Measurements from ENCODE around the gene RNF114.

The RNF114 gene

DNA sequence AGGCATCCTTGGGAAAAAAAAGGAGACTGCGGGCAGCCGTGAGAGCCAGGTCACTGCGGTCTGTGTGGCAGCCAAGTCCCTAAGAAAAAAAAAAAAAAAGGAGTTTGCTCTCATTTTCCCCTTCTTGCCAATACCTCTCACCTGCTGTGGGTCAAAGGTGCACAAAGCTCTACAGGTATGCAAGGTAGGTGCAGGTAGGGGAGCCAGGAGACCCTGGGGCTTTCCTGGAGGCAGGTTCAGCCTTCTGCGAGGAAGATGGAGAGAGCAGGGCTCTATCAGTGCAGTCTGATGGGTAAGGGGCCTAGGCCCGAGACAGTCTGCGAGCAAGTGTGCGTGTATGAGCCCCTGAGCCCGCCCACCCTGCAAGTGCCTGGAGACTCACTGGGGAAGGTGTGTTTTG, 34.3 kb downstream of the RNF114 start:
- TF ChIP-seq, protein P1, sequence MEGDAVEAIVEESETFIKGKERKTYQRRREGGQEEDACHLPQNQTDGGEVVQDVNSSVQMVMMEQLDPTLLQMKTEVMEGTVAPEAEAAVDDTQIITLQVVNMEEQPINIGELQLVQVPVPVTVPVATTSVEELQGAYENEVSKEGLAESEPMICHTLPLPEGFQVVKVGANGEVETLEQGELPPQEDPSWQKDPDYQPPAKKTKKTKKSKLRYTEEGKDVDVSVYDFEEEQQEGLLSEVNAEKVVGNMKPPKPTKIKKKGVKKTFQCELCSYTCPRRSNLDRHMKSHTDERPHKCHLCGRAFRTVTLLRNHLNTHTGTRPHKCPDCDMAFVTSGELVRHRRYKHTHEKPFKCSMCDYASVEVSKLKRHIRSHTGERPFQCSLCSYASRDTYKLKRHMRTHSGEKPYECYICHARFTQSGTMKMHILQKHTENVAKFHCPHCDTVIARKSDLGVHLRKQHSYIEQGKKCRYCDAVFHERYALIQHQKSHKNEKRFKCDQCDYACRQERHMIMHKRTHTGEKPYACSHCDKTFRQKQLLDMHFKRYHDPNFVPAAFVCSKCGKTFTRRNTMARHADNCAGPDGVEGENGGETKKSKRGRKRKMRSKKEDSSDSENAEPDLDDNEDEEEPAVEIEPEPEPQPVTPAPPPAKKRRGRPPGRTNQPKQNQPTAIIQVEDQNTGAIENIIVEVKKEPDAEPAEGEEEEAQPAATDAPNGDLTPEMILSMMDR (IDR thresholded peaks at IDR 0.05) = no peak

DNA sequence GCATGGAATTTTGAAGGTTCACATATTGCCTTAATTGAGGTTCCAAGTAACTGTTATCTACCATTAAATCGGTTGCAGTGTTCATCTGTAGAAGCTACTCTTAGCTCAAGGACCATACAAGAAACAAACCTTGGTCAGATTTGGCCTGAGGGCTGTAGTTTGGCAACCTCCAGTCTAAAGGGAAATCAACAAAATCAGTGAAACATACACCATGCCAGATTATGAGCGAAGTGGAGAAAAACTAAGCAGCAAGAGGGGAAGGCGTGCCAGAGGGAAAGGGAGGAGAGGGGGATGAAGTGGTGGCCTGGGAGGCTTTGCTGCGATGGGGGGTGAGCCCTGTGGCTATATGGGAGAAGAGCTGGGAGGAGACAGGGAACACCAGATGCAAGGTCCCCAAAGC, 37.8 kb downstream of the RNF114 start:
- TF ChIP-seq, protein P1 (IDR thresholded peaks at IDR 0.05) = no peak

DNA sequence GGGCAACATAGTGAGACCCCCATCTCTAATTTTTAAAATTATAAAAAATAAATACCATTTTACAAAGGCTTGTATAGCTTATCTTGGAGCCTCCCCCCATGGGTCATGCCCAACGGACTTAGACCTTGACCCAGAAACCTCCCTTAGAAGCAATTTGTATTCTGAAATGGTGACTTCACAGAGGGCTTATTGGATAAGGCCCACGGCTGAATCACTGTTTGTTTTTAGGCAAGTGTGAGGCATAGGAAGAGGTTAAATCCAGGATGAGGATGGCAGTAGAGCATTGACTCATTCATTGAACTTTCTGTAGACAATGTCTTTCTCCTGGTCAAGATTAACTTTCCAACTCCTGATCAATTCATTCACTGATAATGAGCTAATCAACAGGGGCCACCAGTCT, 40.3 kb downstream of the RNF114 start:
- TF ChIP-seq, protein P1 (IDR thresholded peaks at IDR 0.05) = no peak

DNA sequence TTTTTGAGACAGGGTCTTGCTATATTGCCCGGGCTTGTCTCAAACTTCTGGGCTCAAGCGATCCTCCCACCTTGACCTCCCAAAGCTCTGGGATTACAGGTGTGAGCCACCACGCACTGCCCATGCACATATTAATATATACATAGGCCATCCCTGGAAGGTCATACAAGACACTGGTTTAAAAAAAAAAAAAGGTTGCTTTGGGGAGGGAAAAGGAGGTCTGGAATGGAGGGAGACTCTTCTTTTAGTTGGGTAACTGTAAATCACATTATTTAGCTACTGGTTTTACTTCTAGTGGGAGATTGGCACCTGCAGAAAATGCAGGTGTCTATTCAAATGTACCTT, 42.5 kb downstream of the RNF114 start:
- TF ChIP-seq, protein P1 (IDR thresholded peaks at IDR 0.05) = no peak

DNA sequence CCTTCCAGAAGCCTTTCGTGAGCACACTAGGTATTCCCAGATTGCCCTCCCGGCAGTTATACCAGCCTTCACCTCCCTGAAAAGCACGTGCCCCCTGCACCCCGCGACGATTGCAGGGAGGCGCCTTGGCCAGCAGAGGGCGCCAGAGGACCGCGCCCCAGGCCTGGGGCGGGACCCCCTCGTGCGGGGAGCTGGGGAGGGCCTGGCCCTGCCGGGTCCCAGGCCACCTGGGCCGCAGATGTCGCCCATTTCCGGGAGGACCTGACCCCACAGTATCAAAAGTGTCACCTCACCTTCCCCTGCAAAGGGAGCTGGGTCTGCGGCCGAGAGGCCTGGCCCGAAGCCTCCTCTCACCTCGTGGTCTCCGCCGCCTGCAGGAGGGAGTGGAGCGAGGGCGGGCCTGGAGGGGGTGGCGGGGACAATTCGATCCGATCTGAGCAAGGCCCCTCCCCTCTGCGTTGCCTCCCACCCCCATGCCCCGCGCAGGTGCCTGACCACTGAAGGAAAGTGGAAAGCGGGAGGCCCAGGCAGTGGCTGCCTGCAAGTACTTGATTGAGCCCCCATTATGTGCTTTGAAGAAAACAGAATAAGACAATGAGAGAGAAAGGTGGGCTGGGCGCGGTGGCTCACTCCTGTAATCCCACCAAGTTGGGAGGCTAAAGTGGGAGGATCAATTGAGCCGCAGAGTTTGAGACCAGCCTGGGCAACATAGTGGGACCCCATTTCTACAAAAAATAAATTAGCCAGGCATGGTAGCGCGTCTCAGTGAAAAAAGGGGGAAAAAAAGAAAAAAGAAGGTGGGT, 43.0 kb downstream of the RNF114 start:
- TF ChIP-seq, protein P1 (IDR thresholded peaks at IDR 0.05) = peak; percentile 99

DNA sequence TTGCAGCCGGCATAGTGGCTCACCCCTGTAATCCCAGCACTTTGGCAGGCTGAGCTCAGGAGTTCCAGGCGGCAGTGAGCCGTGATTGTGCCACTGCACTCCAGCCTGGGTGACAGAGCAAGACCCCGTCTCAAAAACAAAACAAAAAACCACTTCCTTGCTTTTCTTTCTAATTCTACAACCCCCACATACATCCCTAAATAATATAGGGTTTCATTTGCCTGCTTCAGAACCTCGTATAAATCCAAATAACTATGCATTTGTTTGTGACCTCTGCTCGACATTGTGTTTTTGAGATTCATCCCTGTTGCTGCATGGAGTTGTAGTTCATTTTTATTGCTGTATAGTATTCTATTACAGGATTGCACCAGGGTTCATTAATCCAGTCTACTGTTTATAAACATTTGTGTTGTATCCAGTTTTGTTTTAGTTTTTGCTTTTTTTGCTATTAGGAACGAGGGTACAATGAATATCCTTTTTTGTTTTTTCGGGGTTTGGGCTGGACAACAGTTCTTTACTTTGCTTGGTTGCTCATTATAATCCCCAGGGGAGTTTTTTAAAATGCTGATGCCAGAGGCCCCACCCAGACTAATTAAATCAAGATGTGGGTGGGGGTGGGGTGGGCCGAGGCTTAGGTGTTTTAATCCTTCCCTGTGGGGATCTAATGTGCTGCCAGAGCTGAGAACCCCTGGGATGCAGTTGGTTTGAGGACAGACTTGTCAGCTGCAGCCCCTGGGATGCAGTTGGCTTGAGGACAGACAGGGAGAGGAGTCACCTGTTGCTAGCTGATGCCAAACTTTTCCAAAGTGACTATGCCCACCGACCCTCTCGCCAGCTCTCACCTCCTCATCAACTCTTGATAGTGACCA, 44.2 kb downstream of the RNF114 start:
- TF ChIP-seq, protein P1 (IDR thresholded peaks at IDR 0.05) = no peak

DNA sequence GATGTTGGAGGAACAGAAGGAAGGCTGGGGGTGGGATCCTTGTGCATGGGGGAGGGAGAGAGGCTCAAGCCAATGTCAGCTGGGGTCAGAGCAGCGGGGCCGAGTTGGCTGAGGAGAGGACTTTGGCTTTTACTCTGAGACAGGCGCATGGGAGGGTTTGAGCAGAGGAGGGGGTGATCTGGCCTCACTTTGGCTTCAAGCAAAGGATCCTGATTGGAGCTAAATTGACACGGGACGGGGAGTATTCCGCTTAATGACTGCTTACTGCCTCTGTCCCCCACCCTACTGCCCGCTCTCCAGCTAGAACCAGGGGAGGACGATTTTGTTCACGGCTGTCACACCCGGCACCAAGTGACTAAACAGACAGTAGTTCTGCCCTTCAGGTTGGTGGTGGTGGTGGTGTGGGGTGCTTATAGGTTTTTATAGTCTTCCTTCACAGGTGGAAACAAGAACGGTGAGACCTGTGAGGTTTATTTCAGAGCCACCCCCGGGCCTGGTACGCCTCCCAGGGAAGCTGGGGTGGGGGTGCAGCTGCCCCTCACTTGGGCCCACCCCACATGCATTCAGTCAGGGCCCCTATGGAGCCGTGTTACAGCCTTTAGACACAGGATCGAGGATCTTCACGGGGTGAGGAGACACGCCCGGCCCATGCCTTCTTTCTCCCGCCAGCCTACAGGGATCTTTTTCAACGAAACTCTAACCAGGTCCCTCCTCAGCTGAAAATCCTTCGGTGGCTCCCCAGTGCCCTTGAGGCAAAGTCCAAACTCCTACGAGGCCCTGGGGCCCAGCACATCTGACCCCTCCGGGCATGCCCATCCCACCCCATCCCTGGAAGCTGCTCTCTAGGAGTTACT, 45.2 kb downstream of the RNF114 start:
- TF ChIP-seq, protein P1 (IDR thresholded peaks at IDR 0.05) = no peak
